HL-60 (cell line): ENCODE measurements around the gene TTC33.

Experiments used
- POLR2AphosphoS5 ChIP-seq: IDR thresholded peaks from 2 replicates; pipeline ENCODE4 v1.6.1; 2012; ENCODE audit warnings: low read depth
- TF ChIP-seq, protein P1 (sequence below): IDR thresholded peaks from one replicate; pipeline ENCODE4 v1.5.1; 2011; ENCODE audit warnings: low read length, control low read depth, inconsistent platforms; ENCODE audit not compliant: insufficient read depth

DNA sequence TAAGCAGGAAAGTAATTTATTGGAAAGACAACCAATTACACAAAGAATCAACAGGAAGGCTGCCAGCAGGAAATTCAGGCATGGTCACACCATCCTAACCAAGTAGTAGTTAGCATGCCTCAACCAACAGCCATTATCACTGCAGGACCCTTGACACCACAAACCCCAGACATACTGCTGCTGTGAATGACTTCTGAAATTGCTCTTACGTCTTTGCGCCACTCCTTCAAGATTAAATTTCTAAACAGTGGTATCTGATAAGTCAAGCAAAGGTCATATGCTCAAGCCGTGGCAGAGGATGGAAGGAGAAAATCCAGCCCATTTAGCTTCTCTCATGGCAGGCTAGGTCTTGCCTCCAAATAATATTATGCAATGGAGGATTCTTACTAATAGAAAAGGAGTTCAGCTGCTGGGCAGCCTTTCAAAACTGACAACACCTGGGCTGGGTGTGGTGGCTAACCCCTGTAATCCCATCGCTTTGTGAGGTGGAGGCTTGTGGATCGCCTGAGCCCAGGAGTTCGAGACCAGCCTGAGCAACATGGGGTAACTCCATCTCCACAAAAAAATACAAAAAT is 81.0 kb downstream of the TTC33 start:
- TF ChIP-seq, protein P1, sequence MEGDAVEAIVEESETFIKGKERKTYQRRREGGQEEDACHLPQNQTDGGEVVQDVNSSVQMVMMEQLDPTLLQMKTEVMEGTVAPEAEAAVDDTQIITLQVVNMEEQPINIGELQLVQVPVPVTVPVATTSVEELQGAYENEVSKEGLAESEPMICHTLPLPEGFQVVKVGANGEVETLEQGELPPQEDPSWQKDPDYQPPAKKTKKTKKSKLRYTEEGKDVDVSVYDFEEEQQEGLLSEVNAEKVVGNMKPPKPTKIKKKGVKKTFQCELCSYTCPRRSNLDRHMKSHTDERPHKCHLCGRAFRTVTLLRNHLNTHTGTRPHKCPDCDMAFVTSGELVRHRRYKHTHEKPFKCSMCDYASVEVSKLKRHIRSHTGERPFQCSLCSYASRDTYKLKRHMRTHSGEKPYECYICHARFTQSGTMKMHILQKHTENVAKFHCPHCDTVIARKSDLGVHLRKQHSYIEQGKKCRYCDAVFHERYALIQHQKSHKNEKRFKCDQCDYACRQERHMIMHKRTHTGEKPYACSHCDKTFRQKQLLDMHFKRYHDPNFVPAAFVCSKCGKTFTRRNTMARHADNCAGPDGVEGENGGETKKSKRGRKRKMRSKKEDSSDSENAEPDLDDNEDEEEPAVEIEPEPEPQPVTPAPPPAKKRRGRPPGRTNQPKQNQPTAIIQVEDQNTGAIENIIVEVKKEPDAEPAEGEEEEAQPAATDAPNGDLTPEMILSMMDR = no peak
- no peak for TF ChIP-seq POLR2AphosphoS5
